GF-D8 (cell line): ENCODE results near the gene TP53BP2.
"Not testable (repeated sequence)": the region's sequence is repeated elsewhere in the genome, so short reads cannot be mapped to it uniquely, and the experiment has no call there.

Experiments used
- DNase-seq: peaks from one replicate; lab custom pipeline; 2025; lab: John Stamatoyannopoulos, UW

The TP53BP2 gene

DNA sequence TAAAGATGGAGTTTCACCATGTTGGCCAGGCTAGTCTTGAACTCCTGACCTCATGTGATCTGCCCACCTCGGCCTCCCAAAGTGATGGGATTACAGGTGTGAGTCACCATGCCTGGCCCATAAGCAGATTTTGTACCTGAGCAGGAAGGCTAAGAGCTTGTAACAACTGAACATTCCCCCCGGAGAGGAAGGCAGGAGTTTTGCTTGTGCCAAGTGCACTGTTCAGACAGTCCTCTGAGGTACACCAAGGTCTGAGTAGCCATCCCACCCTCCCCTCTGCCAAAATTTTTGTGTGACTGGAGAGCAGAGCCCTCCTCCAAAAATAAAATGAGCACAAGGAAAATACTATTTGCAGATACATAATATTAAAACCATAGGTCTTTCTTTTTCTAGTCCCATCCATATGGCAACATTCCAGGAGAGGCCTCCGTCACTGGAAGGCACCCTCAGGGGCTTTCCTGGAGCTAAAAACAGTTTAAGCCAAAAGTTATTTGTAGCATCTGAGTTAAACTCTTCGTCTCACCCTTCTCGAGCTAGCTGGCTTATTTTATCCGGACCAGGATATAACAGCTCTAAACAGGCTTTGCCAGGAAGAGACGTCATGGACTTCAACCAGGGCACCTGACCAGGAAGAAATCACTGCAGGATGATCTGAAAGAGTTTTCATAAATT lies 106.2 kb downstream of the TP53BP2 start:
- no peak for DNase-seq

- DNase-seq = no peak
Observed at GRCh38 chr1:223738465-223739365, 107.0 kb downstream of the TP53BP2 start.

GRCh38 chr1:223737342-223737741 lies 108.4 kb downstream of the TP53BP2 start:
- no peak for DNase-seq

- DNase-seq = not testable (repeated sequence)
Observed at GRCh38 chr1:223736638-223737037, 109.1 kb downstream of the TP53BP2 start.

DNA sequence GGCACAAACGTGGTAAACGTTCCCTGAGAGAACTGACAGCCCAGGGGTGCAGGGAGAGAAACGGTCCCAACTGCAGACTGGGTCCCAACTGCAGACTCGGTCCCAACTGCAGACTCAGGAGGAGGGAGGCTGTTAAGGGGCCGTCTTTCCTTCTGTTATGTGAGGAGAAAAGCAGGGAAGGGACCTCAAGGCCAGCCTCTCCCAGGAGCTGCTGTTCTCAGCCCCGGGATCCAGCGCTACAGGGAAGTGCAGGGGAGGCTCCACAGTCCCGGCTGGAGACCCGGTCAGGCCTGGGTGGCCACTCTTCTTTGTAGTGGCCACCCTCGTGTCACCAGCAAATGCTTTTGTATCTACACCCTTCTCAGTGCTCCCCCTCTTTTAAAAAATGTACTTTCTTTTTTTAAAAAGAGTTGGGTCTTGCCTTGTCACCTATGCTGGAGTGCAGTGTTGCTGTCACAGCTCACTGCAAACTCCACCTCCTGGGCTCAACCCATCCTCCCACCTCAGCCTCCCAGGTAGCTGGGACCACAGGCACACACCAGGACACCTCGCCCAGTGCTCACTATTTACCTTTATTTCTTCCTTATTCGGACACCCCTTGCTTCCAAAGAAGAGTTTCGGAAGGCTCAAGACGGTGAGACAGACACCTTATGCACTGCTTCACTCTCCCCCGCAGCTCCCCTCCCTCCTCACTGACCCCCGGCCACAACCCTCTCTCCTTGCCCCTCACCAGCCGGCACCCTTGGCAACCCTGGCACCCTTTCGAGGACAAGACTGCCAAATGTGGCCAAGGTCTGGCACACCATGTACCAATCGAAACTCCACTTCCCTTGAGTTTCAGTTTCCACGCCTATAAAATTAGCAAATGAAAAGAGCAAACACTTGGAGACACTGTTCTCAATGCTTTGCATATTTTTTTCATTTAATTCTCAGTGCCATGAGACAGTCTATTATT lies 111.6 kb downstream of the TP53BP2 start:
- DNase-seq = no peak

- DNase-seq = no peak
Observed at GRCh38 chr1:223732993-223733798, 112.6 kb downstream of the TP53BP2 start.

- DNase-seq = no peak
Observed at GRCh38 chr1:223731133-223731770, 114.5 kb downstream of the TP53BP2 start.

GRCh38 chr1:223730479-223731132 lies 115.1 kb downstream of the TP53BP2 start:
- DNase-seq = no peak

GRCh38 chr1:223729906-223730305 lies 115.8 kb downstream of the TP53BP2 start:
- DNase-seq = no peak
